A673 (cell line): Measurements from ENCODE around the gene GANC. TPM values are rescaled to one million over a fixed set of nuclear protein-coding genes. Genes with fewer than 3 reads are reported as not detected.
A peak's percentile ranks its signal among the peaks of the same experiment; 100 is the strongest.

ENCODE experiments used
- BruUV-seq: library from RNA; stranded (reverse); fragments of 400-500 nt; replicated peaks from 2 replicates; lab custom pipeline; 2021; lab: Mats Ljungman, UMichigan
- CTCF ChIA-PET: fragments of 300-600 bp; sonication (Branson Sonifier 250); formaldehyde crosslinking; loops from one replicate; lab custom pipeline; 2022; ENCODE audit warnings: antibody characterized with exemption; lab: Charles Lee
- POLR2A ChIA-PET: fragments of 300-600 bp; sonication (Branson Sonifier 250); formaldehyde crosslinking; loops from one replicate; lab custom pipeline; 2022; ENCODE audit warnings: antibody characterized with exemption; ENCODE audit not compliant: low non-redundant PET; lab: Charles Lee
- DNase-seq: peaks from one replicate; pipeline ENCODE4 v3.0.0-alpha.2; 2015; ENCODE audit warnings: low spot score
- H3K27ac ChIP-seq: fragments of 200-600 bp; sonication (generic); 2 replicates; pipeline ENCODE4 v1.5.1; 2016; ENCODE audit warnings: mixed run types, low read depth, mild to moderate bottlenecking, mixed read lengths, antibody characterized with exemption, low read length; ENCODE audit not compliant: poor library complexity, severe bottlenecking
- H3K27me3 ChIP-seq: fragments of 200-600 bp; sonication (generic); replicated peaks from 2 replicates; pipeline ENCODE4 v1.6.1; 2017; ENCODE audit warnings: mixed run types, low read depth, mild to moderate bottlenecking, mixed read lengths, antibody characterized with exemption, low read length; ENCODE audit not compliant: insufficient read depth, poor library complexity
- H3K36me3 ChIP-seq: fragments of 200-600 bp; sonication (generic); 2 replicates; pipeline ENCODE4 v1.6.1; 2016; ENCODE audit warnings: mixed run types, mild to moderate bottlenecking, mixed read lengths, antibody characterized with exemption, low read length; ENCODE audit not compliant: insufficient read depth, poor library complexity, severe bottlenecking
- H3K4me1 ChIP-seq: fragments of 200-600 bp; sonication (generic); 2 replicates; pipeline ENCODE4 v1.6.1; 2017; ENCODE audit warnings: mixed run types, mild to moderate bottlenecking, mixed read lengths, antibody characterized with exemption, low read length; ENCODE audit not compliant: insufficient read depth, poor library complexity, severe bottlenecking
- H3K4me3 ChIP-seq: fragments of 200-600 bp; sonication (generic); 2 replicates; pipeline ENCODE4 v1.5.1; 2016; ENCODE audit warnings: low read depth, mixed run types, mild to moderate bottlenecking, mixed read lengths, low read length; ENCODE audit not compliant: poor library complexity, severe bottlenecking
- H3K9me3 ChIP-seq: fragments of 200-600 bp; sonication (generic); 2 replicates; pipeline ENCODE4 v1.6.1; 2016; ENCODE audit warnings: mixed run types, low read depth, mild to moderate bottlenecking, mixed read lengths, antibody characterized with exemption, low read length; ENCODE audit not compliant: poor library complexity, severe bottlenecking
- CTCF ChIP-seq: fragments of 300-800, 200-600 bp; sonication (generic); conservative IDR thresholded peaks from 2 replicates; pipeline ENCODE4 v1.5.1; 2017; ENCODE audit warnings: low read depth, mild to moderate bottlenecking, antibody characterized with exemption, low read length, moderate library complexity, mixed read lengths
- EZH2 ChIP-seq: fragments of 200-600 bp; sonication (generic); IDR thresholded peaks from 2 replicates; pipeline ENCODE4 v1.6.1; 2017; ENCODE audit warnings: borderline replicate concordance, low read depth, mild to moderate bottlenecking, mixed read lengths, antibody characterized with exemption, low read length; ENCODE audit not compliant: poor library complexity, severe bottlenecking
- intact Hi-C: fragments of 100-400 bp; cut with micrococcal nuclease; formaldehyde crosslinking; loops from one replicate; pipeline ENCODE4 v1.10.0; 2022; ENCODE audit not compliant: unreplicated experiment
- total RNA-seq: library from RNA; stranded (reverse); gene quantifications from 2 replicates; pipeline ENCODE4 v1.2.3, GENCODE V29; 2021

GANC gene
- total RNA-seq, 1 experiment from 2014 or later = 28.2 TPM

GRCh38 chr15:42364529-42364928 is 91.5 kb downstream of the GANC start:
- H3K4me1 ChIP-seq = peaks cover 7% of the 10 kb centered on the region
- ChIA-PET CTCF (no interaction called here), POLR2A (no interaction called here)
- H3K9me3 ChIP-seq = no peaks in the 10 kb centered on the region
- no peak overlapping the region for H3K4me3 ChIP-seq
- no TSS peak for BruUV-seq
- H3K27ac ChIP-seq = no peak overlapping the region
- H3K27me3 ChIP-seq = no peaks in the 10 kb centered on the region
- intact Hi-C loops = no loop called here
- TF ChIP-seq CTCF (no peak), EZH2 (no peak)
- no peaks in the 10 kb centered on the region for H3K36me3 ChIP-seq
- DNase-seq = peak; percentile 66

GRCh38 chr15:42365921-42366550 is 93.0 kb downstream of the GANC start:
- TF ChIP-seq CTCF = no peak
- TF ChIP-seq EZH2 = no peak
- no peaks in the 10 kb centered on the region for H3K27me3 ChIP-seq
- DNase-seq = no peak
- ChIA-PET POLR2A (no interaction called here), CTCF (no interaction called here)
- no peaks in the 10 kb centered on the region for H3K9me3 ChIP-seq
- H3K4me1 ChIP-seq = peaks cover 7% of the 10 kb centered on the region
- BruUV-seq = no TSS peak
- H3K36me3 ChIP-seq = no peaks in the 10 kb centered on the region
- no peak overlapping the region for H3K27ac ChIP-seq
- no peak overlapping the region for H3K4me3 ChIP-seq
- intact Hi-C loops = no loop called here

GRCh38 chr15:42367041-42367440 is 94.0 kb downstream of the GANC start:
- ChIA-PET CTCF (no interaction called here), POLR2A (no interaction called here)
- TF ChIP-seq CTCF = no peak
- TF ChIP-seq EZH2 = no peak
- H3K27me3 ChIP-seq = no peaks in the 10 kb centered on the region
- H3K27ac ChIP-seq = no peak overlapping the region
- peaks cover 7% of the 10 kb centered on the region for H3K4me1 ChIP-seq
- H3K9me3 ChIP-seq = no peaks in the 10 kb centered on the region
- no TSS peak for BruUV-seq
- no peak overlapping the region for H3K4me3 ChIP-seq
- DNase-seq = no peak
- H3K36me3 ChIP-seq = no peaks in the 10 kb centered on the region
- intact Hi-C loops = no loop called here
